ENCODE data around the gene RPTOR. TPM values are rescaled to one million over a fixed set of nuclear protein-coding genes. Genes with fewer than 3 reads are reported as not detected.

Gene RPTOR
- total and polyA plus RNA-seq, 10 of the 15 experiments (the other 5 are each of a cell fraction or from before 2014, with no cell fraction given), result 0.18 to 32.1 (median 7.8) TPM

DNA sequence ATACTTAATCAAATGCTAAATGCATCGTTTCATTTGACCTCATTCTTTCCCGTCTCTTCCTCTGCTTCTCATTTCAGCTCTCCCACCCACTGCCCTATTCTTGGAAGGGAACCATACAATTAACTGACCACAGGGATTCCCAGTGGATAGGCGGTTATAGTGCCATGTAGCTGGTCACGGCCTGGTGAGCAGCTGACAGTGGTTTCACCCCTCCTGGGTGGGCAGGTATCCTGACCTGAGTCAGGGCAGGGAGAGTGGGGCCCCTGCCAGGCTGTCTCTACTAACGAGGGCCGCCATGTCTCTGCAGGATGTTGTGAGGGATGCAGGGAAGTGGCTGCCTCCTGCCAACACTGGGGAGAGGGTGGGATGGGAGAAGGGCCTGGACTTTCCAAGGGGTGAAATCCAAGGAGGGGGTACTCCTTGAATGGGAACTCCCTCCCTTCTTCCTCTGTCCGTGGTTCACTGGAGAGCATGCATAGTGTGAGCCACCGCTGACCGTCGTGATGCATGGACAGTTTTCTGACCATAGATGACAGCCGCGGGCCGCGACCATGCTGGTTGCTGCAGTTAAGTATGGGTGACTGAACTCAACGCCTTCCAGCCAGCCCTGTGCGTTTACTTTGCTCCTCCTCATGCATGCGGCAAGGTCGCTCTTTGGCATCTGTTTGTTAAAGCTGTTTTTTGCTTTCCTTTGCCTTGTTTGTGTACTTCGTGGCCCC, 95.9 kb downstream of the RPTOR start (continued):
- TF ChIP-seq BMI1 (IDR thresholded peaks at IDR 0.05; ENCODE audit: borderline replicate concordance) (no peak), SIN3A (IDR thresholded peaks at IDR 0.05; ENCODE audit: low read depth, low read length) (no peak), NFYB (IDR thresholded peaks at IDR 0.05; ENCODE audit: insufficient read depth, low read depth, low read length) (no peak), ATF7 (IDR thresholded peaks at IDR 0.05; ENCODE audit: low read depth) (no peak), NR2F1 (conservative IDR thresholded peaks at IDR 0.05) (no peak)

- H3K27ac ChIP-seq (ENCODE audit: control insufficient read depth, insufficient read depth), result no peak overlapping the region
- POLR2A ChIA-PET, result no interaction called here
- CTCF ChIA-PET, result no interaction called here
- no peak overlapping the region for H2AFZ ChIP-seq (ENCODE audit: control insufficient read depth, low read depth, low read length)
- H3K4me2 ChIP-seq (ENCODE audit: control insufficient read depth, insufficient read depth), result no peak overlapping the region
- no peaks in the 10 kb centered on the region for H3K27me3 ChIP-seq (replicated peaks in 1 of 2; ENCODE audit: control insufficient read depth in 2 of 2, insufficient read depth in 2 of 2, low read length in 1 of 2)
- in situ Hi-C loops (cut with MboI) (no loop called here), intact Hi-C loops (cut with micrococcal nuclease; ENCODE audit: unreplicated experiment) (no loop called here)
- FAIRE-seq, result no peak
- 96% methylated on average over 19 of the region's 19 CpGs for WGBS (ENCODE audit: insufficient coverage, insufficient replicate concordance, low lambda C conversion rate, missing lambda C conversion rate)
- H3K36me3 ChIP-seq (ENCODE audit: control insufficient read depth in 2 of 2, insufficient read depth in 2 of 2, low read length in 1 of 2), result peaks cover 0 to 2% of the 10 kb centered on the region in 2 experiments; a peak in 1 of 4 replicates
- BruUV-seq (replicated peaks), result no TSS peak
- ATAC-seq, result no peak
- no peak overlapping the region for H3K9ac ChIP-seq (ENCODE audit: control insufficient read depth, insufficient read depth, low read length)
- SMC1A ChIA-PET (ENCODE audit: uncharacterized antibody, unreplicated experiment), result interaction anchor here (2.4 kb wide), 1 partner anchor 38 kb away, joined by 5 read pairs; no protein-coding TSS in a partner anchor
- RAD21 ChIA-PET (ENCODE audit: unreplicated experiment), result no interaction called here
- H3K79me2 ChIP-seq (ENCODE audit: control insufficient read depth, insufficient read depth, low read length), result no peaks in the 10 kb centered on the region; the same call in 1 of the 2 replicates
- no peak for DNase-seq (ENCODE audit: low read depth, low spot score)
- no peaks in the 10 kb centered on the region for H3K9me3 ChIP-seq (replicated peaks; ENCODE audit: control insufficient read depth, insufficient read depth, low read length)
- TF ChIP-seq, protein P1, sequence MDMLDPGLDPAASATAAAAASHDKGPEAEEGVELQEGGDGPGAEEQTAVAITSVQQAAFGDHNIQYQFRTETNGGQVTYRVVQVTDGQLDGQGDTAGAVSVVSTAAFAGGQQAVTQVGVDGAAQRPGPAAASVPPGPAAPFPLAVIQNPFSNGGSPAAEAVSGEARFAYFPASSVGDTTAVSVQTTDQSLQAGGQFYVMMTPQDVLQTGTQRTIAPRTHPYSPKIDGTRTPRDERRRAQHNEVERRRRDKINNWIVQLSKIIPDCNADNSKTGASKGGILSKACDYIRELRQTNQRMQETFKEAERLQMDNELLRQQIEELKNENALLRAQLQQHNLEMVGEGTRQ (IDR thresholded peaks at IDR 0.05; ENCODE audit: borderline replicate concordance, low read depth, low read length), result no peak
- no peak for TF ChIP-seq RELA (IDR thresholded peaks at IDR 0.05; ENCODE audit: borderline replicate concordance, partially characterized antibody)
- no peak for TF ChIP-seq IKZF1 (conservative IDR thresholded peaks at IDR 0.05)
- TF ChIP-seq RAD21 (IDR thresholded peaks at IDR 0.05; ENCODE audit: insufficient read depth, low read depth, low read length), result no peak
- TF ChIP-seq HSF1 (IDR thresholded peaks at IDR 0.05; ENCODE audit: low read depth, low read length), result no peak
- no peak overlapping the region for H3K4me3 ChIP-seq
- H4K20me1 ChIP-seq (ENCODE audit: control insufficient read depth, insufficient read depth), result no peaks in the 10 kb centered on the region
- H3K4me1 ChIP-seq (ENCODE audit: control insufficient read depth, insufficient read depth, low read length), result no peaks in the 10 kb centered on the region
Observed at GRCh38 chr17:80643326-80644099, 98.9 kb downstream of the RPTOR start.
